Activated T-helper 1 cell treated with Interleukin-2 at 50 U/mL for 16 hours (primary cell): ENCODE results near the gene FBXO36.
A peak's percentile ranks its signal among the peaks of the same experiment; 100 is the strongest.
"Not testable (repeated sequence)": the region's sequence is repeated elsewhere in the genome, so short reads cannot be mapped to it uniquely, and the experiment has no call there.

ENCODE experiments used
- DNase-seq: peaks from one replicate; pipeline ENCODE4 v3.0.0-alpha.2; 2020; ENCODE audit warnings: low read depth

The FBXO36 gene

GRCh38 chr2:229910832-229911412 is 11.4 kb upstream of the FBXO36 start:
- DNase-seq, result no peak

- DNase-seq, result no peak
These were observed 8.1 kb upstream of the FBXO36 start for GRCh38 chr2:229914171-229914570.

- no peak for DNase-seq
These were observed 4.5 kb upstream of the FBXO36 start for GRCh38 chr2:229917793-229918192.

GRCh38 chr2:229920011-229920641 is 2.2 kb upstream of the FBXO36 start:
- peak; percentile 9 for DNase-seq

DNA sequence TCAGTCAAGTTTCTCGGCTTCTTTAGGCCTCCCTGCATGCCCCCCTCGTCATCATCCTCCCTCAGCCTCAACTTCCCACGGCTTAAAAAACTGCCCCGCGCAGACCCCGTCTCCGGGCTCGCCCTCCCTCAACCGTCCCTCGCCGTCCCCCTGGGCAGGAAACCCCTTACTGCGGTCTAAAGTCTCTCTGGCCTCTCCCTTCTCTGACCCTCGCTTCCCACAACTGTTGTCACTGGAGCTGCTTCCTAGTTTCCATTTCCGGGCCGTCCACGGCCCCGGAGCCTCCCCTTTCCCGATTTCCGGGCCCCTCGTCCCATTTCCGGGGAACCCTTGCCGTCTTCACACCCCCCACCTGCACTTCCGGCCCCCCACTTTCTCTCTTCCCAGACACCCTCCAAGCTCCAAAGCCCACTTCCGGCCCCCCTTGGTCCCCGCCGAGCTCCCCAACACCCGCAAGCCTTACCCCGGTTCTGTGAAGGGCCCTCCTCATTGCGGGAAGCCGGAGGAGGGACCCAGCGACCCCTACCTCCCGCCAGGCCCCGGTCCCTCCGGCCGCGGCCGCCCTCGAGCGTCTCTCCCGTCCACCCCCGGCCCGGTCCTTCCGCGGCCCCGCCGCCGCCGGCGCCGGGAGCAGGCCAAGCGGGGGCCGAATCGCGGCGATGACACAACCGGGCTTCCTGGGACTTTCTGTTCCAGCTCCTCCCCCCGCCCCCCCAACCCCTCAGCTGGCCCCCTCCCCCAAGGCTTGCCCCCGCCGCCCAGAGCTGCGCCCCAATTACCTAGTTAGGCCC is 1.0 kb upstream of the FBXO36 start:
- peak; percentile 64 for DNase-seq

DNA sequence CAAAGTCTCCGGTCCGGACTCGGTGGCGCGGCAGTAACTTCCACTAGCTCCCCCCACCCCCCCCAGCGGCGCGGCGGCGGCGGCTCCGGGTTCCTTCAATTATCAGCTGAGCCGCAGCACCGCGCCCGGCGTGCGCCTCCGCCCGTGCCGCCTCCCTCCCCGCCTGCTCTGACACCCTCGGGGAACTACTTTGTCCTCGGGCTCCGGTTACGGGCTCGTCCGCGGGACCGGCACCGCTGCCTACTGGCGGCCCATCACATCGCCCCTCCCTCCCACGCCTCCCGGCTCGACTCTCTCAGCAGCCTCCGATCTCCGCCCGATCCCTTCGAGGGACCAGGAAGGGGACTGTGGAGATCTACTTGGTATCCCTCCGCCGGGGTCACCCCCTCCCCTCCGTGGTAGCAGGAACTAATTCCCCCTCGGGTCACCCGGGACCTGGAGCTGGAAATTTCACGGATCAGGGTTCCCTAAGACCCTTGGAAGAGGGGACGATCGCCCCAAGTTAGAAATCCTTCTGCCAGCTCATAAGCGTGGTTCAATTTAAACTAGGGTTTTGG is 333 bp upstream of the FBXO36 start, which contains the start of gene TRIP12:
Gene TRIP12, minus strand, starts transcription at position 118 of the 557 bp plus-strand sequence. CDS start 41,930 bp downstream, outside the sequence.
- peak; percentile 76 for DNase-seq

DNA sequence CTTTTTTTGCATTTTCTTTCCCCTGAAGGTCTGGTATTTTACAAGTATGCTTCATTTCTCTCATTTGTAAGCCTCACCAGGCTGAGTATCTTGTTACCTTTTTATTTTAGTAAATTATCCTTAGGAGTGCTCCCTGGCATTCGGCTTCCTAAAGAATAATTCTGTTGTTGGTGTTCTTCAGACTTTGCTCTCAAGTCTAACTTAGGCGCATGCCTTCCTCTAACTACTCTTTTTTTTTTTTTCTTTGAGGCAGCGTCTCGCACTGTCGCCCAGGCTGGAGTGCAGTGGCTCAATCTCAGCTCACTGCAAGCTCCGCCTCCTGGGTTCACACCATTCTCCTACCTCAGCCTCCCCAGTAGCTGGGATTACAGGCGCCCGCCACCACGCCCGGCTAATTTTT is 2.2 kb downstream of the FBXO36 start:
- not testable (repeated sequence) for DNase-seq

GRCh38 chr2:229925201-229925600 is 2.9 kb downstream of the FBXO36 start:
- no peak for DNase-seq

GRCh38 chr2:229927817-229928321 is 5.6 kb downstream of the FBXO36 start:
- DNase-seq, result no peak

DNA sequence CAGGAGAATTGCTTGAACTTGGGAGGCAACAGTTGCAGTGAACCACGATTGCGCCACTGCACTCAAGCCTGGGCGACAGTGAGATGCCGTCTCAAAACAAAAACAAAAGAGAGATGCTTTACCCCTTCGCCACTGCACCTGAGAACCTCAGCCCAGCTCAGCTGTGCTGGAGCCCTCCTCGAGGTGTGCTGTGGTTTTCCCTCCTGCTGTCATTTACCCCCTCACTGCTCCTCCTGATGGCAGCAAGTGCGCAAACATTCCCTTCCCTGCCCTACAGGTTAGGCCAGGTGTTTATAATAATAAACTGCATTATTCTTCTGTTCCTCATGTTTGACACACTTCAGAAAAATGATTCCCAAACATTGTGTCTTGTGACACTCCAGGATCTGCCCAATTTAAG is 8.4 kb downstream of the FBXO36 start:
- DNase-seq, result no peak

DNA sequence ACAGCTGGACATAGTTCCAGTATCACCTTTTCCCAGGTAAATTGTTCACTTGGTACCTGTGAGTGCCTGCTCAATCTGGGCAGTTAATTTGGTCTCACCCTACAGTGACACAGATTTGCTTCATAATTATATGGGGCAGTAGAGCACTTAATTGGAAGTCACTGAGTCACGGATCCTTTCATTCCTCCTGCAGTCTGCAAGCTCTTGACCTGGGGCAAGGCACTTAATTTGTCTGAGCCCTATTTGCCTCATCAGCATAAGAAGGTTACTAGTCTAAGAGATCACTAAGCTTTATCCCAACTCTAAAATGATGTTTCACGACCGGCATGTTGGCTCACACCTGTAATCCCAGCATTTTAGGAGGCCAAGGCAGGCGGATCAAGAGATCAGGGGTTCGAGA is 8.9 kb downstream of the FBXO36 start:
- DNase-seq, result no peak

DNA sequence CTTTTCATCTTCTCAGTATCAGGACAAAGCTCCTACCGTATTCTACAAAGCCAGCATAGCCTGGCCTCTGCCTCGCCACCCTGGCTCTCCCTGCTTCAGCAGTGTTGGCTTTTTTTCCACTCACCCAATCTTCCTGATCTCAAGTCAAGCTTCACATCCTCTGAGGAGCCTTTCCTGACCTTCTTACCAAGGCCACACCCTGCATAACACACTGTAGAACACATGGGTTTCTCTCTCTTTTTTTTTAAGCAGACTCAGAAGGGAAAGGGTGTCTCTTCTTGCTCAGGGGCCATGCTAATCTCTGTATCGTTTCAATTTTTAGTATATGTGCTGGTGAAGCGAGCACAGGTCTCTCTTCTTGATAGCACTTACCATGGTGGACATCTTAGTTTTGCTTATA is 15.2 kb downstream of the FBXO36 start:
- DNase-seq, result no peak

DNA sequence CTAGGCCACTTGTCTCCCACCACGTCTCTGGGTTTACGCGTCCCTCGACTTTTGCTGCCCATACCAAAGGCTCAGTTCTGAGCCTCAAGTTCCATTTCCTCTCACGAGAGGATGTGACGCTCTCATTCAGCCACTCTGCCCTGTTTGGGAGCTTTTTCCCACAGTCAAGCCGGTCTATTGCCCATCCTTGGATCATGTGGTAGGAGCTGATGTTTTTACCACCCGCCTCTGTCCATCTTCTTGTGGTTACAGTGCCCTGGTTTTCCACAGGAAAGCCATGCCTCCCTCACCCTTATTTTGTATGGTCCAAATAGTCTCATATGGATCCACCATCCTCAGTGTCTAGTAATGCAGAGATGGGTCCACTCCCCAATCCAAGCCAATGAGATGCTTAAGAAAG is 20.4 kb downstream of the FBXO36 start:
- DNase-seq, result no peak

GRCh38 chr2:229943171-229943570 is 20.9 kb downstream of the FBXO36 start:
- no peak for DNase-seq

- DNase-seq, result no peak
These were observed 21.6 kb downstream of the FBXO36 start for GRCh38 chr2:229943770-229944449.

DNA sequence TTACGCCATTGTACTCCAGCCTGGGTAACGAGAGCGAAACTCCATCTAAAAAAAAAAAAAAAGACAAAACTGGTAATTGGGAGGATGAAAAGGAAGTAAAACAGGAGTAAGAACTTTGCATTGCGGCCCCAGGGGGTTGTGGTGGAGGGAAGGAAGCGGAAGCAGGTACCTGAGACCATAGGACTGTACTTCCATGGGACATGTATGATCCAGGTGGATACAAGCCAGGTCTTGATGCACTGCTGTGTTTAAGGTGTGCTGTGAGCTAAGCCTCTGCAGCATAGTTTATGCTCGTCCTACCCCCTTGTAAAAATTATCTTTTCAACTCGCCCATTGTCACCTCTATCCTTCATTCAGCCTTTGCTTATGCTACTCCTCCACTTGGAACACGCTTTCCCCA is 23.7 kb downstream of the FBXO36 start:
- DNase-seq, result no peak

- DNase-seq, result no peak
These were observed 25.2 kb downstream of the FBXO36 start for GRCh38 chr2:229947544-229947943.

DNA sequence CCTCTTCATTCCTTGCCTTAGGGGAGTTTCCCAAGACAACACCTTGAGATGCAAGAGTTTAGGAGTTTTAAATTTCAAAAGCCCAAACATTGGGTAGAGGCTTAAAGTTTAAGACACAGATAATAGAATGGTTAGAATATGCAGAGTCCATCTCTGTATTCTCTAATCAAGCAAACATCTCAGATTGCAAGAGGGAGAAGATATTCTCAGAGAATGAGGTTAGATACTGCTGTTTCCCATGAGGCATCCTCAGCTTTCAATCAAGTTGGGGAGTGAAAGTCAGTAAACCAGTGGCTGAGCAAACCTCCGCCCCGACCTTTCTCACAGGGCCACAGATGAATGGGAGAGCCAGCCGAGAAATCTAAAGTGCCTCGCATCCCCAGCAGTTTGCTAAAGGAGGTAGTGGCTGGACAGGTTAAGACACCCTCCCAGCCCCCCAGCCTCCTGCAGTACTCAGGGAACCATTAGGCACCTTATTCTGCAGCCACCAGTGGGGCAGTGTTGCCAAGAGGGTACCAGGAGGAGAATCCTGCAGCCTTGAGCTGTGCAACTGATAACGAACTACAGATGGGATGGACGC is 30.0 kb downstream of the FBXO36 start:
- no peak for DNase-seq

- DNase-seq, result no peak
These were observed 33.4 kb downstream of the FBXO36 start for GRCh38 chr2:229955663-229956062.

DNA sequence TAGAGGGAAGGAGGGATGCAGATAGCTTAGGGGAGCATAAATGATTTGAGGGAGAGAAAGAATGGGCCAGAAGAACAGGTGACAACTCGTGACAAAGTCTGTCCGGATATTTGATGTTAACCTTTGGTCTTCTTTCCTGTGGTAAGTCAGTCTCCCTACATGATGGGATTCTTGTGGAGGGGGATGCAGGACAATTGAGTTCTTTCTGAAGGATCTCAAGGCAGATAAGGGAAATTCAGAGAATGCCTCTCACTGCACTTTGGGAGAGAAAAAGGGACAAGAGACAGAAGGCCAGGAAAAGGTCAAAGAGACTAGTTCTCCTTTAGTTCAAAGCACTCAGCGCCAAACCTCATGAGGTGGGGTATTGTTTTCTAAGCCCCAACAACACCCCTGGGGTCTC is 34.2 kb downstream of the FBXO36 start:
- no peak for DNase-seq

GRCh38 chr2:229963596-229963995 is 41.3 kb downstream of the FBXO36 start:
- not testable (repeated sequence) for DNase-seq

DNA sequence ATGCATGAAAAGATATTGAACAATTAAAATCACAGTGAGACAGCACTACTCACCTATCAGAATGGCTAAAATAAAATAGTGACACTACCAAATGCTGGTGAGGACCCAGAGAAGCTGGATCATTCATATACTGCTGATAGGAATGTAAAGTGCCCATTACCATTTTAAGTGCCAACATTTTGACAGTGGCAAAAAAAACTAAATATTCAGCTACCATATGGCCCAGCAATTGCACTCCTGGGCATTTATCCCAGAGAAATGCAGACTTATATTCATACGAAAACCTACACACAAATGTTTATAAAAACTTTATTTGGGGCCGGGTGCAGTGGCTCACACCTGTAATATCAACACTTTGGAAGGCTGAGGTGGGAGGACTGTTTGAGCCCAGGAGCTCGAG is 47.6 kb downstream of the FBXO36 start:
- DNase-seq, result no peak
